HCT116 (cell line): ENCODE data around the gene OTOP2. TPM values are rescaled to one million over a fixed set of nuclear protein-coding genes. Genes with fewer than 3 reads are reported as not detected.

Source experiments
- ATAC-seq: fragments of 200-7000 bp; cut with Tn5 transposase; 2 replicates; pipeline ENCODE4 v1.9.1; 2020; ENCODE audit warnings: mild to moderate bottlenecking, moderate library complexity
- BruUV-seq: library from RNA; stranded (reverse); fragments of 400-500 nt; replicated peaks from 2 replicates; lab custom pipeline; 2021; lab: Mats Ljungman, UMichigan
- CTCF ChIA-PET: fragments of 300-600 bp; sonication (Branson Sonifier 250); formaldehyde crosslinking; loops from one replicate; lab custom pipeline; 2021; ENCODE audit warnings: antibody characterized with exemption; lab: Charles Lee
- POLR2A ChIA-PET: fragments of 300-600, 350-600 bp; sonication (Branson Sonifier 250); formaldehyde crosslinking; loops from one replicate; lab custom pipeline; 2021; ENCODE audit warnings: antibody characterized with exemption; lab: Charles Lee
- RAD21 ChIA-PET, 2 experiments: fragments of 300-600 bp; sonication (Branson Sonifier 250); formaldehyde crosslinking; loops; one replicate each; lab custom pipeline; 2023; ENCODE audit warnings: low total read pairs in 2 of 2; ENCODE audit not compliant: uncharacterized antibody in 2 of 2, unreplicated experiment in 2 of 2, low non-redundant PET in 1 of 2; lab: Charles Lee
- DNase-seq: peaks from one replicate; pipeline ENCODE4 v3.0.0-alpha.2; 2010; ENCODE audit warnings: low read depth, low spot score
- H2AFZ ChIP-seq: fragments of 200-600 bp; shearing (Covaris generic), sonication (generic); 2 replicates; pipeline ENCODE4 v1.6.1; 2017; ENCODE audit warnings: low read depth, mixed run types, mixed read lengths, antibody characterized with exemption, low read length; ENCODE audit not compliant: poor library complexity, severe bottlenecking
- H3K27ac ChIP-seq: 2 replicates; pipeline ENCODE4 v1.5.1; 2012; ENCODE audit warnings: low read depth, low read length
- H3K27me3 ChIP-seq: fragments of 200-600 bp; sonication (generic); 2 replicates; pipeline ENCODE4 v1.6.1; 2016; ENCODE audit warnings: mixed run types, low read length, mixed read lengths; ENCODE audit not compliant: insufficient read depth
- H3K36me3 ChIP-seq, 2 experiments: fragments of 200-500 bp in 1 of 2; fragments of 200-600 bp in 1 of 2; sonication (Bioruptor generic) in 1 of 2; sonication (generic) in 1 of 2; 2 replicates each; pipeline versions ENCODE4 v1.5.1 to v1.6.1; 2014 to 2016; ENCODE audit warnings: low read length in 2 of 2, inconsistent platforms in 1 of 2, mixed read lengths in 1 of 2, mixed run types in 1 of 2; ENCODE audit not compliant: insufficient read depth in 2 of 2, control insufficient read depth in 1 of 2
- H3K4me1 ChIP-seq, 2 experiments: fragments of 200-600 bp in 1 of 2; sonication (generic) in 1 of 2; 2 replicates each; pipeline versions ENCODE4 v1.5.1 to v1.6.1; 2012 to 2017; ENCODE audit warnings: low read length in 2 of 2, inconsistent platforms in 1 of 2, mild to moderate bottlenecking in 1 of 2, mixed read lengths in 1 of 2, mixed run types in 1 of 2, moderate library complexity in 1 of 2; ENCODE audit not compliant: insufficient read depth in 2 of 2, control insufficient read depth in 1 of 2
- H3K4me2 ChIP-seq: fragments of 200-600 bp; sonication (generic); 2 replicates; pipeline ENCODE4 v1.6.1; 2017; ENCODE audit warnings: mixed run types, low read length, mixed read lengths
- H3K4me3 ChIP-seq, 2 experiments: fragments of 200-600 bp in 1 of 2; sonication (generic) in 1 of 2; replicated peaks in 1 of 2; 2 replicates each; pipeline ENCODE4 v1.5.1; 2011 to 2016; ENCODE audit warnings: low read length in 2 of 2, control low read depth in 1 of 2, low read depth in 1 of 2, mild to moderate bottlenecking in 1 of 2, mixed read lengths in 1 of 2, mixed run types in 1 of 2
- H3K79me2 ChIP-seq: fragments of 200-600 bp; sonication (generic); 2 replicates; pipeline ENCODE4 v1.6.1; 2017; ENCODE audit warnings: mild to moderate bottlenecking, mixed run types, low read length, moderate library complexity, mixed read lengths; ENCODE audit not compliant: insufficient read depth
- H3K9ac ChIP-seq: fragments of 200-600 bp; sonication (generic); 2 replicates; pipeline ENCODE4 v1.6.1; 2016; ENCODE audit warnings: low read length, mixed read lengths
- H3K9me2 ChIP-seq: fragments of 200-600 bp; sonication (generic), shearing (Covaris generic); 2 replicates; pipeline ENCODE4 v1.6.1; 2017; ENCODE audit warnings: mixed run types, mild to moderate bottlenecking, moderate library complexity; ENCODE audit not compliant: insufficient read depth
- H3K9me3 ChIP-seq, 2 experiments: fragments of 200-500 bp in 1 of 2; fragments of 200-600 bp in 1 of 2; sonication (Bioruptor generic) in 1 of 2; sonication (generic) in 1 of 2; 2 replicates each; pipeline ENCODE4 v1.6.1; 2014 to 2017; ENCODE audit warnings: low read length in 2 of 2, mixed read lengths in 2 of 2, inconsistent platforms in 1 of 2, low read depth in 1 of 2, mild to moderate bottlenecking in 1 of 2, mixed run types in 1 of 2, moderate library complexity in 1 of 2; ENCODE audit not compliant: control insufficient read depth in 1 of 2, insufficient read depth in 1 of 2
- H4K20me1 ChIP-seq: fragments of 200-600 bp; sonication (generic), shearing (Covaris generic); 2 replicates; pipeline ENCODE4 v1.6.1; 2017; ENCODE audit warnings: mixed run types, mild to moderate bottlenecking, moderate library complexity; ENCODE audit not compliant: insufficient read depth
- CBX3 ChIP-seq: IDR thresholded peaks from 2 replicates; pipeline ENCODE4 v1.6.1; 2012; ENCODE audit warnings: low read depth
- CEBPB ChIP-seq: IDR thresholded peaks from 2 replicates; pipeline ENCODE4 v1.6.1; 2012; ENCODE audit warnings: low read depth
- JUND ChIP-seq: IDR thresholded peaks from 2 replicates; pipeline ENCODE4 v1.6.1; 2012
- POLR2A ChIP-seq: IDR thresholded peaks from 2 replicates; pipeline ENCODE4 v1.7.0; 2011; ENCODE audit warnings: borderline replicate concordance; ENCODE audit not compliant: insufficient read depth, insufficient read length; ENCODE audit errors: extremely low read depth
- POLR2AphosphoS5 ChIP-seq: IDR thresholded peaks from 2 replicates; pipeline ENCODE4 v1.6.1; 2011; ENCODE audit warnings: mild to moderate bottlenecking, low read depth, low read length, moderate library complexity
- SIN3A ChIP-seq: IDR thresholded peaks from 2 replicates; pipeline ENCODE4 v1.6.1; 2012; ENCODE audit warnings: low read depth
- SP1 ChIP-seq: IDR thresholded peaks from 2 replicates; pipeline ENCODE4 v1.6.1; 2012; ENCODE audit warnings: low read depth
- YY1 ChIP-seq: IDR thresholded peaks from 2 replicates; pipeline ENCODE4 v1.6.1; 2011; ENCODE audit warnings: low read length, low read depth, moderate library complexity, mild to moderate bottlenecking; ENCODE audit not compliant: insufficient replicate concordance; ENCODE audit errors: extremely low read depth
- ZBTB33 ChIP-seq: IDR thresholded peaks from 2 replicates; pipeline ENCODE4 v1.6.1; 2011; ENCODE audit warnings: mild to moderate bottlenecking, low read length, moderate library complexity; ENCODE audit not compliant: insufficient replicate concordance; ENCODE audit errors: extremely low read depth
- intact Hi-C: fragments of 100-400 bp; cut with micrococcal nuclease; formaldehyde crosslinking; loops from 2 replicates; pipeline ENCODE4 v1.10.0; 2022
- total RNA-seq: library from RNA; stranded (reverse); gene quantifications from one replicate; pipeline ENCODE4 v1.2.1, GENCODE V29; 2021; ENCODE audit not compliant: unreplicated experiment
- TF ChIP-seq, protein P1 (sequence below): IDR thresholded peaks from 2 replicates; pipeline ENCODE4 v1.6.1; 2012
- TF ChIP-seq, protein P2 (sequence below): IDR thresholded peaks from 2 replicates; pipeline ENCODE4 v1.6.1; 2012; ENCODE audit warnings: low read depth

The OTOP2 gene
- total RNA-seq, 1 experiment from 2014 or later: not detected

DNA sequence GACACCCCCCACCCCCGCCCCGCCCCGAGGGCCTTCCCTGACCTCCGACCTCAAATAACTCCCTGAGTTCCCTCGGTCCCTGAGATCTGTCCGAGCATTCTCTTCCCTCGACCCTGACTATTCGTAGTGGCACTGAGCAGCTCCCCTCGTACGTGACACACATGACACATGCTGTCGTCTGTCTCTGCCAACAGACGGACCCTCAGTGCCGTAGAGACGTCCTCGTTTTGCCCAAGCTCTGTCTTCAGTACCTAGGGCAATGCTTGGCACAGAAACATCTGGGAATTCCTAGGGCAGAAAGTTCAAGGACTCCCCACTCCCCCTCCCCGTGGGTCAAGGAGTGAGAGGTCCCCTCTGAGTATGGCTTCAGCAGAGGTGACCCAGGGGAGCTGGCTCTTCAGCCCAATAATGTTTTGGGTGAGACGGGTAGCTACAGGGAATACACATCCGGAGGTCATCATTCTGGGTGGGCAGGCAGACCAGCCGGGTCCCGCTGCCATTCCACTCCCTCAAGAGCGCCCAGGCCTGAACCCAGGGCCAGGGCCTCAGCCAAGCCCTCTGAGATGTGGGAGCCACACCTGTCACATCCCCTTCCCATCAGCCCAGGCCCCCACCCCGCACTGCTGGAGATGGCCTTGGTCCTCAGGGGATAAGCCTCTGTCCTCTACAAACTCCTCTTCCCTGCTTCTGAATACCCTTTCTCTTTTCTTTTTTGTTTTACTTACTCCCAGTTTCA lies 30.0 kb upstream of the OTOP2 start:
- TF ChIP-seq SP1: no peak
- no peak for TF ChIP-seq SIN3A
- TF ChIP-seq POLR2A: no peak
- no peak for TF ChIP-seq JUND
- TF ChIP-seq CEBPB: no peak
- no peak for TF ChIP-seq CBX3
- TF ChIP-seq, protein P1, sequence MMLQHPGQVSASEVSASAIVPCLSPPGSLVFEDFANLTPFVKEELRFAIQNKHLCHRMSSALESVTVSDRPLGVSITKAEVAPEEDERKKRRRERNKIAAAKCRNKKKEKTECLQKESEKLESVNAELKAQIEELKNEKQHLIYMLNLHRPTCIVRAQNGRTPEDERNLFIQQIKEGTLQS: no peak
- TF ChIP-seq, protein P2, sequence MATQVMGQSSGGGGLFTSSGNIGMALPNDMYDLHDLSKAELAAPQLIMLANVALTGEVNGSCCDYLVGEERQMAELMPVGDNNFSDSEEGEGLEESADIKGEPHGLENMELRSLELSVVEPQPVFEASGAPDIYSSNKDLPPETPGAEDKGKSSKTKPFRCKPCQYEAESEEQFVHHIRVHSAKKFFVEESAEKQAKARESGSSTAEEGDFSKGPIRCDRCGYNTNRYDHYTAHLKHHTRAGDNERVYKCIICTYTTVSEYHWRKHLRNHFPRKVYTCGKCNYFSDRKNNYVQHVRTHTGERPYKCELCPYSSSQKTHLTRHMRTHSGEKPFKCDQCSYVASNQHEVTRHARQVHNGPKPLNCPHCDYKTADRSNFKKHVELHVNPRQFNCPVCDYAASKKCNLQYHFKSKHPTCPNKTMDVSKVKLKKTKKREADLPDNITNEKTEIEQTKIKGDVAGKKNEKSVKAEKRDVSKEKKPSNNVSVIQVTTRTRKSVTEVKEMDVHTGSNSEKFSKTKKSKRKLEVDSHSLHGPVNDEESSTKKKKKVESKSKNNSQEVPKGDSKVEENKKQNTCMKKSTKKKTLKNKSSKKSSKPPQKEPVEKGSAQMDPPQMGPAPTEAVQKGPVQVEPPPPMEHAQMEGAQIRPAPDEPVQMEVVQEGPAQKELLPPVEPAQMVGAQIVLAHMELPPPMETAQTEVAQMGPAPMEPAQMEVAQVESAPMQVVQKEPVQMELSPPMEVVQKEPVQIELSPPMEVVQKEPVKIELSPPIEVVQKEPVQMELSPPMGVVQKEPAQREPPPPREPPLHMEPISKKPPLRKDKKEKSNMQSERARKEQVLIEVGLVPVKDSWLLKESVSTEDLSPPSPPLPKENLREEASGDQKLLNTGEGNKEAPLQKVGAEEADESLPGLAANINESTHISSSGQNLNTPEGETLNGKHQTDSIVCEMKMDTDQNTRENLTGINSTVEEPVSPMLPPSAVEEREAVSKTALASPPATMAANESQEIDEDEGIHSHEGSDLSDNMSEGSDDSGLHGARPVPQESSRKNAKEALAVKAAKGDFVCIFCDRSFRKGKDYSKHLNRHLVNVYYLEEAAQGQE: no peak
- TF ChIP-seq YY1: no peak
- TF ChIP-seq POLR2AphosphoS5: no peak
- no peak for TF ChIP-seq ZBTB33
- DNase-seq (no peak), ATAC-seq (no peak)
- Histone ChIP-seq H4K20me1 (no peaks in the 10 kb centered on the region), H3K4me2 (no peak overlapping the region), H3K4me1 (no peaks in the 10 kb centered on the region), H3K9me2 (no peaks in the 10 kb centered on the region), H3K4me3 (no peak overlapping the region), H3K27ac (no peak overlapping the region), H3K36me3 (no peaks in the 10 kb centered on the region), H2AFZ (no peak overlapping the region), H3K79me2 (no peaks in the 10 kb centered on the region), H3K9ac (no peak overlapping the region), H3K9me3 (no peaks in the 10 kb centered on the region), H3K27me3 (peaks cover 6% of the 10 kb centered on the region; the same call in 1 of the 2 replicates)
- ChIA-PET POLR2A (interaction anchor here (1.0 to 2.2 kb wide), 3 partner anchors 12 to 21 kb away, joined by 3 to 10 read pairs (median 7); partner anchors contain the start of gene FDXR), CTCF (interaction anchor here (1.5 kb wide), 1 partner anchor 21 kb away, joined by 3 read pairs; the partner anchor contains the start of gene FDXR), RAD21 (no interaction called here)
- BruUV-seq: no TSS peak
- intact Hi-C loops: no loop called here
